Subcutaneous adipose tissue (tissue), 4 donors: ENCODE measurements around the gene MARK1. TPM values are rescaled to one million over a fixed set of nuclear protein-coding genes. Genes with fewer than 3 reads are reported as not detected.

Experiments
- CTCF ChIP-seq: fragments of 450-650 bp; IDR thresholded peaks from one replicate; pipeline ENCODE4 v1.5.1; 2016; ENCODE audit warnings: low read depth, mild to moderate bottlenecking, control low read depth, antibody characterized with exemption, moderate library complexity
- total RNA-seq, 4 donors: library from RNA; depleted of rRNA; stranded (reverse); fragments of >200 nt; gene quantifications; one replicate each; pipeline ENCODE4 v1.1.0, GENCODE V29; 2016

MARK1 gene
- total RNA-seq, 4 donors from 2014 or later = 7.0 to 17.5 (median 14.8) TPM

- TF ChIP-seq CTCF = no peak
These were observed 153.4 kb downstream of the MARK1 start for GRCh38 chr1:220681220-220681880.

GRCh38 chr1:220682901-220683576 lies 155.1 kb downstream of the MARK1 start:
- no peak for TF ChIP-seq CTCF

- no peak for TF ChIP-seq CTCF
These were observed 157.0 kb downstream of the MARK1 start for GRCh38 chr1:220684890-220685289.

GRCh38 chr1:220685879-220686278 lies 157.9 kb downstream of the MARK1 start:
- no peak for TF ChIP-seq CTCF

- TF ChIP-seq CTCF = no peak
These were observed 159.9 kb downstream of the MARK1 start for GRCh38 chr1:220687809-220688208.

GRCh38 chr1:220689666-220690065 lies 161.7 kb downstream of the MARK1 start:
- no peak for TF ChIP-seq CTCF

- TF ChIP-seq CTCF = no peak
These were observed 162.5 kb downstream of the MARK1 start, which contains the start of gene C1orf115 for GRCh38 chr1:220690140-220691052. Gene C1orf115 (plus strand): TSS chr1:220690363. CDS start chr1:220690403, 40 bp downstream.
